ENCODE results near the gene FAF1.

Gene FAF1

GRCh38 chr1:50611675-50612074 is 348.4 kb downstream of the FAF1 start:
- no peak for DNase-seq

GRCh38 chr1:50610563-50610962 is 349.5 kb downstream of the FAF1 start:
- DNase-seq: no peak

DNA sequence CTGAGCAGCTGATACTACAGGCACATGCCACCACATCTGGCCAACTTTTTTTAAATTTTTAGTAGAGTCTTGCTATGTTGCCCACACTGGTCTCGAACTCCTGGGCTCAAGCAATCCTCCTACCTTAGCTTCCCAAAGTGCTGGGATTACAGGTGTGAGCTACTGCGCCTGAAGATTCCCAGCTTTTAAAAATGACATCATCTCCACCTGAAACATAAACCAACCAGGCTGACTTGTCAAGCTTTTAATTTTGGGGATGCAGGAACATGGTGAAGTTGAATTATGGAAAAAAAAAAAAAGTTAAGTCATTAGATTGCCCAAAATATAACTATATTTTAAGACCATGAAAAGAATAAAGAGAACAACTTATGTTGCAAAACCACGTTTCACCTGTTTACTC is 350.6 kb downstream of the FAF1 start:
- DNase-seq: no peak

DNA sequence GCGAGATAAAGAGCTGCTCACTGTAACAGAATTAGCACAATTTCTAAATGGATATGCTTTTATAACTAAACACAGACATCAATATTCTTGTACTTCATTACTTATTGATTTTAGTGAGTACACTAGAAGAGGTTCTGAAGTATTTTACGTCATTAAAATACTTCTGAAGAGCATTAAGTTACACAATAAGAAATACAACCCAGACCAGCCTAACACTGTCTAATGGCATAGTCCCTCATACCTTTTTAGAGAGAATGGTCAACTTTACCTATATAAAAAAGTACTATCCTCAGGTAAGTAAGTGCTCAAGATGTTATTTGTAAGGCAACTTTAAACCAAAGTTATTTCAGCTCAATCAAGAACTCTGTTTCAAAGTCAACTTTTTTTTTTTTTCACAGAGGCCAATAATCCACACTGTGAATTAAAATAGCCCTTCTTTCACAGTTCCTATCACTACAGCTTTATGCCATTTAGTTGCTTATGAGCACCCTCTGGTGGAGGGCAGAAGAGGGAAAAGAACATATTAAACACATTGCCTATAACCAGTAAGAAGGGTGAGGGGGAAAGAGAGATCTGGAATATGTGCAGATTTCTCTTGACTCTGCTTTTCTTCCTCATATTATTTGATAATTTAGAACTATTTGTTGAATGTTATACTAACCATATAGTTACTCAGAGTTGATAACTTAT is 354.7 kb downstream of the FAF1 start:
- DNase-seq: no peak

DNA sequence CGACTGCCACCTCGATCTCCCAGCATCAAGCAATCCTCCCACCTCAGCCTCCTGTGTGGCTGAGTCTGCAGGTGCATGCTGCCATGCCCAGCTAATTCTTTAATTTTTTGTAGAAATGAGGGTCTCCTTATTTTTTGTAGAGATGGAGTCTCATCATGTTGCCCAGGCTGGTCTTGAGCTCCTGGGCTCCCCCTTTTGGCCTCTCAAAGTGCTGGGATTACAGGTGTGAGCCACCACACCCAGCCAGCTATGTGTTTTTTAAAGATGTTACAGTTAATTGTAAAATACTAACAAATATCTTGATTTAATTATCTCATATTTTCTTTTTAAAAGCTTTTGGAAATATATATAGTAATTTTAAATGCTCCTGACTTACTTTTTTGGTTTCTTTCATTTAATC is 355.5 kb downstream of the FAF1 start:
- DNase-seq: no peak

DNA sequence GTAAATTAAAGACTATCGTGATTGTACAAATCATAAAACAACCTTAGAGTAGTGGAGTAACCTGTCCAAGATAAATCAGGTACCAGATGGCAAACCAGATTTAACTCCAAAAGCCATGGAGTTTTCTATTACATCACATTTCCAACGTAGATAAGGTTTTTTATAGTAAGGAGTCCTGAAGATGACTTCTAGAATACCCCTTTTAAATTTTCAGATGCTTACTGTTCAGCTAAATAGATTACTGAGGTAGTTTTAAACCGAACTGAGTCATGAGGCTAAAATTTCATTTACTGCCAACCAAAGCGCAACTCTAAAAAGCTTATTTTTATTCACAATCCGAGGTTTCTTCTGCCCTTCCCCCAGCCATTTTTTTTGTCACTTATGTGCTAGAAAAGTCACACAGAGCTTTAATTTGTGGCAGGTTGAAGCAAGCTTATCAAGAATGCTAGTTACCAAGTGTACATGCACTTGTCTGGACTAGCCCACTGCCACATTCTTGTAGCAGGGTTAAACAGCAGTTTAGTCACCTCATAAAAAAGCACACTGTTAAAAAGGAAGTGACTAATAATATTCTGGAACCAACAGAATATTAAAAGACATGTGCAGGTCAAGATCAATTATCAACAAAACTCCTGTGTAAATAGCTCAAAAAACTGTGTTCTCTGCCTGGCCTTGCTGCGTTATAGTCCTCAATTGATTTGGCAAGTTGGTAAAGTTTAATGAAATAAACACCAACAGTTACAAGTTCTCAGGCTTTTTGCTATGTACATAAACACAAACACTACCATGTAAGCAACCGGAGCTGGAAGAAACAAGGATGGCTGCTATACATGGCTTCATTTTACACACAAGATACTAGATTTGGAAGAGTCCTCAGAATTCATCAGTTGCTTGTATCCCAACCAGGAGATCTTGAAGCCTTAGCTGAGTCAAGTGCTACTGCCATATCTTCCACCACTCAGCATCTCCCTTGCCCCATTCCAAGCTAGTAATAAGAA is 356.5 kb downstream of the FAF1 start:
- DNase-seq: no peak

- no peak for DNase-seq
Measured at GRCh38 chr1:50599546-50599945, 360.5 kb downstream of the FAF1 start.

DNA sequence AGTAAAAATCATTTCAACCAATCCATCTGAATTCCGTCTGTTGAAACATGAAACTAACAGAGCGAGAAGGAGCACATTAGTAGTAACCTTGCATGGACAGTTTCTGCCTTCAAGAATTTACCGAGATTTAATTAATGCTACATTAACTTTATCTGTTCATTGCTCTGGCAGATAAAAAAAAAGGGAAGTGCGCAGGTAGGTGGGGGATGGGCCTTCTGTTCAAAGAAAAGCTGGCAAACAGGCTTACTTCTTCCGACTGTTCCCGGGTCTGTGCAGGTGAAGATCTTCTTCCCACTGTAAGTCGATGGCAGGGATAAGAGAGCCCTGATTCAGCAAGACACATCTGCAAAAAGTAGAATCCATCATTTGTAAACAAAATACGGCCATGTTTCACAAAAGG is 364.2 kb downstream of the FAF1 start:
- DNase-seq: no peak

GRCh38 chr1:50593515-50593914 is 366.6 kb downstream of the FAF1 start:
- no peak for DNase-seq

DNA sequence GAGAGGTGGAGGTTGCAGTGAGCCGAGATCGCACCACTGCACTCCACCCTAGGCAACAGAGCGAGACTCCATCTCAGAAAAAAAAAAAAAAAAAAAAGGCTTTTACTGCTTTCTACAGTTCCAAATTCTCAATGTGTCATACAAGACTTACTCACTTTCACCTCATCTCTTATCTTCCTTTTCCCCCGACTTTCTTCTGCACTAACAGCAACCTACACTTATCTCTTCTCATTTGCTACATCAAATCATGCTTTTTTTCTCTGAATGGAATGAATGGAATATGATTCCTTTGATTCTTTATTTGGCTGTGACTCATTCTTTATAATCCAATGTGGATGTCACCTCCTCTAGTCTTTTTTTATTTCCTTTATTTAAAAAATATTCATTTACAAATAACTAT is 368.5 kb downstream of the FAF1 start:
- no peak for DNase-seq

DNA sequence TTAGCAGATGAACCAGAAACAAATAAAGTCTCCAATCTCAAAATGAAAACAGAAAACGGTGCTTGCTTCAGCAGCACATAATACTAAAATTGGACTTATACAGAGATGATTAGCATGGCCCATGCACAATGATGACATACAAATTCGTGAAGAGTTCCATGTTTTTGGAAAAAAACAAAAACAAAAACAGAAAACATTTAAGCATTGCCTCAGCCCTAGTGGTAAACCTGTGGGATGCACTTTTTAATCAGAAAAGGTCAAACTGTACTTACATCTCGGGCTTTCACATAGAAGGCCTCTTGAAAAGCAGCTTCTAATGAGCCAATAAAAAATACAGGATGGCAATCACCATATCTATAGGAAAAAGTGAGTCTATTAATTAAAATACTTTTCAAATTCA is 377.7 kb downstream of the FAF1 start:
- DNase-seq: no peak

DNA sequence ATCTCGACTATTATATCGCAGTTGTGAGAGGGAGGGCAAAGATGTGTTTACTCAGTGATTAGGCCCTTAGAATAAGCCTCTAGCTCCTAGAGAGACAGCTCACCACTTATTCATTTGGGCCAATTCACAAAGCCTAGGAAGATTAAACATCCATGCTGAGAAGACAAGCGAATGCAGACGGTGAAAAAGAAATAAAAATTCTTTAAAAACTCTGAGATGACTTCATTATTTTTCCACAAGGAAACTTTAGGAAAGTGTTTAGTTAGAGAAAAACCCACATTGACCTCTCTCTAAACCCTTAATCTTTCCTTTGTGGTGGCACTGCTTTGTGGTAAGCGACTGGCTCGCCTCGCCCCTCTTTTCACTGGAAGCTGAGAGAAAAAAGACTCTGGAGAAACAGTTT is 390.0 kb downstream of the FAF1 start:
- no peak for DNase-seq

- no peak for DNase-seq
Measured at GRCh38 chr1:50568782-50569181, 391.3 kb downstream of the FAF1 start.

GRCh38 chr1:50566405-50566804 is 393.7 kb downstream of the FAF1 start:
- no peak for DNase-seq

- DNase-seq: no peak
Measured at GRCh38 chr1:50564417-50564816, 395.6 kb downstream of the FAF1 start.

GRCh38 chr1:50562106-50562505 is 398.0 kb downstream of the FAF1 start:
- no peak for DNase-seq

GRCh38 chr1:50559421-50559820 is 400.6 kb downstream of the FAF1 start:
- DNase-seq: no peak

DNA sequence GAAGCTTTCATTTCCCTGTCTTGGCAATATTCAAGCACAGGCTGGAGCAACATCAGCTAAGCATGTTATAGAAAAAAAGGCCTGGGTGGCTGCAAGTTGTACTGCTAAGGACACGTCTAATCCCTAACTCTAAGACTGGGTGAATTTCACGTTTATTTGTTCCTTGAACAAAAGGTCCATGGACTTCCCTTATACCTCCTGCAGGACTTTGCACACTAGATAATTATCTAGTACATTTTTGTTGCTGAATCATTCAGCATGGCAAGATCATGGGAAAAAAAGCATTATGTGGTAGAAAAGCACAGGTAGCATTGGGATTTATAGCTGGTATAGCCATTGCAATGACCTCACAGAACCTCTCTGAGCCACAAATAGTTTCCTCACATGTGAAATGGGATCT is 406.1 kb downstream of the FAF1 start:
- DNase-seq: no peak

- DNase-seq: no peak
Measured at GRCh38 chr1:50548243-50548642, 411.8 kb downstream of the FAF1 start.

- DNase-seq: no peak
Measured at GRCh38 chr1:50542362-50542761, 417.7 kb downstream of the FAF1 start.

- no peak for DNase-seq
Measured at GRCh38 chr1:50538476-50538875, 421.6 kb downstream of the FAF1 start.

GRCh38 chr1:50531601-50532000 is 428.5 kb downstream of the FAF1 start:
- no peak for DNase-seq

DNA sequence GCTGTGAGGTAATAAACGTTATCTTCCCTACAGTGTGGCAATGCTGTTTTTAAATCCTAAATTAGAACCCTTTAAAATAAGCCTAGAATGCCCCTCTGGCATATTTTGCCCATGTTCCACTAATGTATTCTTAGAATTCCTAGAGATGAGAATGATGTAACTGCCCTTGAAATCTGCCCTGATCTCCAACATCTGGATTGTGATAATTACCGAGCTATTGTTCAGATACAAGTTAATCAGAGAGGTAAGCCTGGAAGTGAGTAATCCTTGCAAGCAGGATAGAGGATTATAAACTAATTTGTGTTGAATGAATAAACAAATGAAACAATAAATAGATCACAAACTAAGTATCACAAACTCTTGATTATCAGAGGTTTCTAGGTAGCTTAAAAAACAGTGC is 429.0 kb downstream of the FAF1 start:
- no peak for DNase-seq

GRCh38 chr1:50529510-50529909 is 430.6 kb downstream of the FAF1 start:
- no peak for DNase-seq
